ENCODE results near the gene FBXO41.

The FBXO41 gene

GRCh38 chr2:73243884-73244570 lies 40.3 kb downstream of the FBXO41 start:
- POLR2A ChIA-PET, result interaction anchor here (0.7 to 4.0 kb wide), 3 partner anchors 10 to 46 kb away, joined by 5 to 33 read pairs (median 6); partner anchors contain the start of genes CCT7 and PRADC1
- no peak overlapping the region for H3K27ac ChIP-seq (ENCODE audit: extremely low read depth, low read depth, low read length)
- CTCF ChIA-PET, result interaction anchor here (0.6 to 1.9 kb wide), 4 partner anchors 8 to 116 kb away, joined by 3 to 6 read pairs (median 3); no protein-coding TSS in a partner anchor
- TF ChIP-seq, protein P1, sequence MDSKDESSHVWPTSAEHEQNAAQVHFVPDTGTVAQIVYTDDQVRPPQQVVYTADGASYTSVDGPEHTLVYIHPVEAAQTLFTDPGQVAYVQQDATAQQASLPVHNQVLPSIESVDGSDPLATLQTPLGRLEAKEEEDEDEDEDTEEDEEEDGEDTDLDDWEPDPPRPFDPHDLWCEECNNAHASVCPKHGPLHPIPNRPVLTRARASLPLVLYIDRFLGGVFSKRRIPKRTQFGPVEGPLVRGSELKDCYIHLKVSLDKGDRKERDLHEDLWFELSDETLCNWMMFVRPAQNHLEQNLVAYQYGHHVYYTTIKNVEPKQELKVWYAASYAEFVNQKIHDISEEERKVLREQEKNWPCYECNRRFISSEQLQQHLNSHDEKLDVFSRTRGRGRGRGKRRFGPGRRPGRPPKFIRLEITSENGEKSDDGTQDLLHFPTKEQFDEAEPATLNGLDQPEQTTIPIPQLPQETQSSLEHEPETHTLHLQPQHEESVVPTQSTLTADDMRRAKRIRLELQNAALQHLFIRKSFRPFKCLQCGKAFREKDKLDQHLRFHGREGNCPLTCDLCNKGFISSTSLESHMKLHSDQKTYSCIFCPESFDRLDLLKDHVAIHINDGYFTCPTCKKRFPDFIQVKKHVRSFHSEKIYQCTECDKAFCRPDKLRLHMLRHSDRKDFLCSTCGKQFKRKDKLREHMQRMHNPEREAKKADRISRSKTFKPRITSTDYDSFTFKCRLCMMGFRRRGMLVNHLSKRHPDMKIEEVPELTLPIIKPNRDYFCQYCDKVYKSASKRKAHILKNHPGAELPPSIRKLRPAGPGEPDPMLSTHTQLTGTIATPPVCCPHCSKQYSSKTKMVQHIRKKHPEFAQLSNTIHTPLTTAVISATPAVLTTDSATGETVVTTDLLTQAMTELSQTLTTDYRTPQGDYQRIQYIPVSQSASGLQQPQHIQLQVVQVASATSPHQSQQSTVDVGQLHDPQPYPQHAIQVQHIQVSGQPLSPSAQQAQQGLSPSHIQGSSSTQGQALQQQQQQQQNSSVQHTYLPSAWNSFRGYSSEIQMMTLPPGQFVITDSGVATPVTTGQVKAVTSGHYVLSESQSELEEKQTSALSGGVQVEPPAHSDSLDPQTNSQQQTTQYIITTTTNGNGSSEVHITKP (tag by site-specific recombination; IDR thresholded peaks at IDR 0.05), result peak; percentile 39; the same call in 1 of the 2 replicates
- TF ChIP-seq ZNF2 (tag by site-specific recombination; IDR thresholded peaks at IDR 0.05) (no peak), ZNF214 (tag by site-specific recombination; IDR thresholded peaks at IDR 0.05; ENCODE audit: borderline replicate concordance) (no peak), ZNF362 (tag by site-specific recombination; IDR thresholded peaks at IDR 0.05) (peak; percentile 71), ZNF354C (tag by site-specific recombination; IDR thresholded peaks at IDR 0.05; ENCODE audit: borderline replicate concordance, low read depth) (no peak), OVOL3 (tag by site-specific recombination; IDR thresholded peaks at IDR 0.05) (no peak), ZBTB17 (tag by site-specific recombination; IDR thresholded peaks at IDR 0.05) (0 out of 2 replicates have a peak, but pooled peaks have one; percentile 42), KLF10 (tag by site-specific recombination; IDR thresholded peaks at IDR 0.05) (no peak), ZFP41 (tag by site-specific recombination; IDR thresholded peaks at IDR 0.05; ENCODE audit: borderline replicate concordance) (no peak), SCRT2 (tag by site-specific recombination; IDR thresholded peaks at IDR 0.05) (peak; percentile 90), ZNF626 (tag by site-specific recombination; IDR thresholded peaks at IDR 0.05) (no peak), ZNF341 (tag by site-specific recombination; IDR thresholded peaks at IDR 0.05; ENCODE audit: low read depth) (no peak)
- TF ChIP-seq, protein P2, sequence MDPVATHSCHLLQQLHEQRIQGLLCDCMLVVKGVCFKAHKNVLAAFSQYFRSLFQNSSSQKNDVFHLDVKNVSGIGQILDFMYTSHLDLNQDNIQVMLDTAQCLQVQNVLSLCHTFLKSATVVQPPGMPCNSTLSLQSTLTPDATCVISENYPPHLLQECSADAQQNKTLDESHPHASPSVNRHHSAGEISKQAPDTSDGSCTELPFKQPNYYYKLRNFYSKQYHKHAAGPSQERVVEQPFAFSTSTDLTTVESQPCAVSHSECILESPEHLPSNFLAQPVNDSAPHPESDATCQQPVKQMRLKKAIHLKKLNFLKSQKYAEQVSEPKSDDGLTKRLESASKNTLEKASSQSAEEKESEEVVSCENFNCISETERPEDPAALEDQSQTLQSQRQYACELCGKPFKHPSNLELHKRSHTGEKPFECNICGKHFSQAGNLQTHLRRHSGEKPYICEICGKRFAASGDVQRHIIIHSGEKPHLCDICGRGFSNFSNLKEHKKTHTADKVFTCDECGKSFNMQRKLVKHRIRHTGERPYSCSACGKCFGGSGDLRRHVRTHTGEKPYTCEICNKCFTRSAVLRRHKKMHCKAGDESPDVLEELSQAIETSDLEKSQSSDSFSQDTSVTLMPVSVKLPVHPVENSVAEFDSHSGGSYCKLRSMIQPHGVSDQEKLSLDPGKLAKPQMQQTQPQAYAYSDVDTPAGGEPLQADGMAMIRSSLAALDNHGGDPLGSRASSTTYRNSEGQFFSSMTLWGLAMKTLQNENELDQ (tag by site-specific recombination; IDR thresholded peaks at IDR 0.05; ENCODE audit: low read depth), result no peak
- H3K4me3 ChIP-seq (ENCODE audit: low read depth, low read length), result no peak overlapping the region
- H3K4me1 ChIP-seq (ENCODE audit: control insufficient read depth, insufficient read depth, low read length), result peaks cover 2% of the 10 kb centered on the region; the same call in 1 of the 2 replicates
- H3K9me3 ChIP-seq (ENCODE audit: control insufficient read depth, insufficient read depth, low read depth, low read length), result no peaks in the 10 kb centered on the region
- H3K36me3 ChIP-seq (ENCODE audit: control insufficient read depth in 2 of 2, insufficient read depth in 1 of 2, low read length in 2 of 2), result peaks cover 72 to 100% of the 10 kb centered on the region in 2 experiments

DNA sequence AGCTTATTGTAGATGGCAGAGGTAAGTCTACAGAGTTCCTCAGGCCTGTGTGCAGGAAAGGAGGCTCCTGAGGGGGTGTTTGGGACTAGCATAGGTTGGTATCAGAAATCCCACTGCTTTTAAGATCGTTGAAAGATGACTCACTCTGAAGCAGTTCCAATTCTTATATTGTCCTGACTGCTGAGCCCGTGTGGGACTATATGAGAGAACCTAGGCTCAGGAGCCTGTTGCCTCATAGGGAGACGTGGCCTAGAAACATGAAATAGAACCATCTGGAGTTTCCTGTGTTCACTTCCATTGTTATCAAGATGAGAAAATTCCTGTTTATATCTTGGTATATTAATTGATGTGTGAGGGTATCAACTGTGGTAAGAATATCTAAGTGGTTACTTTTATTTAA lies 44.5 kb downstream of the FBXO41 start:
- Histone ChIP-seq H3K4me3 (ENCODE audit: low read depth, low read length) (no peak overlapping the region), H3K36me3 (ENCODE audit: control insufficient read depth in 2 of 2, insufficient read depth in 1 of 2, low read length in 2 of 2) (peaks cover 43 to 94% of the 10 kb centered on the region in 2 experiments), H3K27ac (ENCODE audit: extremely low read depth, low read depth, low read length) (no peak overlapping the region), H3K9me3 (ENCODE audit: control insufficient read depth, insufficient read depth, low read depth, low read length) (no peaks in the 10 kb centered on the region), H3K4me1 (ENCODE audit: control insufficient read depth, insufficient read depth, low read length) (peaks cover 10% of the 10 kb centered on the region; the same call in 1 of the 2 replicates)
- ChIA-PET CTCF (no interaction called here), POLR2A (interaction anchor here (0.7 kb wide), 1 partner anchor 13 kb away, joined by 3 read pairs; no protein-coding TSS in a partner anchor)
- TF ChIP-seq PRDM1 (tag by site-specific recombination; IDR thresholded peaks at IDR 0.05) (no peak), SP7 (tag by site-specific recombination; IDR thresholded peaks at IDR 0.05) (no peak), ZNF394 (tag by site-specific recombination; IDR thresholded peaks at IDR 0.05; ENCODE audit: borderline replicate concordance) (no peak), ZNF23 (tag by site-specific recombination; IDR thresholded peaks at IDR 0.05; ENCODE audit: borderline replicate concordance) (no peak), ZNF549 (tag by site-specific recombination; IDR thresholded peaks at IDR 0.05) (no peak), ZNF843 (tag by site-specific recombination; IDR thresholded peaks at IDR 0.05) (no peak), ZNF610 (tag by site-specific recombination; IDR thresholded peaks at IDR 0.05; ENCODE audit: borderline replicate concordance) (no peak)
- TF ChIP-seq, protein P3, sequence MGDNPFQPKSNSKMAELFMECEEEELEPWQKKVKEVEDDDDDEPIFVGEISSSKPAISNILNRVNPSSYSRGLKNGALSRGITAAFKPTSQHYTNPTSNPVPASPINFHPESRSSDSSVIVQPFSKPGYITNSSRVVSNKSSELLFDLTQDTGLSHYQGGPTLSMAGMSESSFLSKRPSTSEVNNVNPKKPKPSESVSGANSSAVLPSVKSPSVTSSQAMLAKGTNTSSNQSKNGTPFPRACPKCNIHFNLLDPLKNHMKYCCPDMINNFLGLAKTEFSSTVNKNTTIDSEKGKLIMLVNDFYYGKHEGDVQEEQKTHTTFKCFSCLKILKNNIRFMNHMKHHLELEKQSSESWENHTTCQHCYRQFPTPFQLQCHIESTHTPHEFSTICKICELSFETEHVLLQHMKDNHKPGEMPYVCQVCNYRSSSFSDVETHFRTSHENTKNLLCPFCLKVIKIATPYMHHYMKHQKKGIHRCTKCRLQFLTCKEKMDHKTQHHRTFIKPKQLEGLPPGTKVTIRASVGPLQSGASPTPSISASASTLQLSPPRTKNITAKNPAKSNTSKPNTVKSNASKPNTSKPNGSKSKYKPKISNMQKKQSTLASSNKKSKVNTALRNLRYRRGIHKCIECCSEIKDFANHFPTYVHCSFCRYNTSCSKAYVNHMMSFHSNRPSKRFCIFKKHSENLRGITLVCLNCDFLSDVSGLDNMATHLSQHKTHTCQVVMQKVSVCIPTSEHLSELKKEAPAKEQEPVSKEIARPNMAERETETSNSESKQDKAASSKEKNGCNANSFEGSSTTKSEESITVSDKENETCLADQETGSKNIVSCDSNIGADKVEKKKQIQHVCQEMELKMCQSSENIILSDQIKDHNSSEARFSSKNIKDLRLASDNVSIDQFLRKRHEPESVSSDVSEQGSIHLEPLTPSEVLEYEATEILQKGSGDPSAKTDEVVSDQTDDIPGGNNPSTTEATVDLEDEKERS (tag by site-specific recombination; IDR thresholded peaks at IDR 0.05), result no peak
- TF ChIP-seq, protein P4, sequence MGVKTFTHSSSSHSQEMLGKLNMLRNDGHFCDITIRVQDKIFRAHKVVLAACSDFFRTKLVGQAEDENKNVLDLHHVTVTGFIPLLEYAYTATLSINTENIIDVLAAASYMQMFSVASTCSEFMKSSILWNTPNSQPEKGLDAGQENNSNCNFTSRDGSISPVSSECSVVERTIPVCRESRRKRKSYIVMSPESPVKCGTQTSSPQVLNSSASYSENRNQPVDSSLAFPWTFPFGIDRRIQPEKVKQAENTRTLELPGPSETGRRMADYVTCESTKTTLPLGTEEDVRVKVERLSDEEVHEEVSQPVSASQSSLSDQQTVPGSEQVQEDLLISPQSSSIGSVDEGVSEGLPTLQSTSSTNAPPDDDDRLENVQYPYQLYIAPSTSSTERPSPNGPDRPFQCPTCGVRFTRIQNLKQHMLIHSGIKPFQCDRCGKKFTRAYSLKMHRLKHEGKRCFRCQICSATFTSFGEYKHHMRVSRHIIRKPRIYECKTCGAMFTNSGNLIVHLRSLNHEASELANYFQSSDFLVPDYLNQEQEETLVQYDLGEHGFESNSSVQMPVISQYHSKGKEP (tag by site-specific recombination; IDR thresholded peaks at IDR 0.05), result no peak

Measured in HEK293 (cell line).